IPS DF 19.7 (cell line): Measurements from ENCODE around the gene CD200.
A peak's percentile ranks its signal among the peaks of the same experiment; 100 is the strongest.

Experiments
- DNase-seq: peaks from one replicate; pipeline ENCODE4 v3.0.0-alpha.2; 2013; ENCODE audit warnings: low read depth, low spot score

Gene CD200

DNA sequence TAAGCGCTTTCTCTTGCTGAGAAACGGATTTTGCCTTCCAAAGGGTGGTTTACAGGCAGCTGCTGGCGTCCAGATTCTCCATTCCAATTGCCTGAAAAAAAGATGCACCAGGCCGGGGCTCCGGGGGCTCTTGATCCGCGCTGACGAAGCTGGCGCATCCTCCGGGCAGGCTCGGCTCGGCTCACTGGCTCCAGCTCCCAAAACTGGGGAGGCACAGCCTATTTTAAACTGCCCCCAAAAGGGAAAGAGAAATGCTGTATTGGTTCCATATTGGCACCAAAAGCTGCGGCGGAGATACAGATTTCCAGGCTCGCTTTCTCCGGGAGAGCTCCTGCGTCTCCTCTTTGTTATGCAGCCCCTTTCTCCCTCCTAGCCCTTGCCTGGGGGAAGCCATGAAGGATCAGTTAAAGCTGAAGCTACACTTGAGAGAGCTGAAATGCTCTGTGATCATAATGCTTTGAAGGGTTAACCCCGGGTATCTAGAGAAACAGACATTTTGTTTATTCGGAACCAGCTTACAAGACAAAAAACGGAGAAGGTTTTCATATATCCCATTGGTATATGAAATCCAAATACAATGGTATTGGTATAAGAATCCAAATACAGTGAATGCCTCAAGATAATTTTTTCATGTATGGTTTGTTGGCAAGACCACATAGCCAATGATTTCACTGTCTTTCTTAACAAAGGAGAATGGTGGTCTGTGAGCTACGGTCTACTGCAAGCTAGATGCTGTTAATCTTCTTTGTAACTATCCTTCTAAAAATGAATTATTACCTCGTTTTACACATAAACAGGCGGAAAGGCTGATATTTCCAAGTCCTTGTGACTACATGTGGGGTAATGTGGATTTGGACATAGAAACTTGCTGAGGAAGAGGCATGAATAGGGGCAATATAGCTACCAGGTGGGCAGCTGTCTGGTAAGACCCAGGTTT is 693 bp downstream of the CD200 start:
- DNase-seq: peak; percentile 59

DNA sequence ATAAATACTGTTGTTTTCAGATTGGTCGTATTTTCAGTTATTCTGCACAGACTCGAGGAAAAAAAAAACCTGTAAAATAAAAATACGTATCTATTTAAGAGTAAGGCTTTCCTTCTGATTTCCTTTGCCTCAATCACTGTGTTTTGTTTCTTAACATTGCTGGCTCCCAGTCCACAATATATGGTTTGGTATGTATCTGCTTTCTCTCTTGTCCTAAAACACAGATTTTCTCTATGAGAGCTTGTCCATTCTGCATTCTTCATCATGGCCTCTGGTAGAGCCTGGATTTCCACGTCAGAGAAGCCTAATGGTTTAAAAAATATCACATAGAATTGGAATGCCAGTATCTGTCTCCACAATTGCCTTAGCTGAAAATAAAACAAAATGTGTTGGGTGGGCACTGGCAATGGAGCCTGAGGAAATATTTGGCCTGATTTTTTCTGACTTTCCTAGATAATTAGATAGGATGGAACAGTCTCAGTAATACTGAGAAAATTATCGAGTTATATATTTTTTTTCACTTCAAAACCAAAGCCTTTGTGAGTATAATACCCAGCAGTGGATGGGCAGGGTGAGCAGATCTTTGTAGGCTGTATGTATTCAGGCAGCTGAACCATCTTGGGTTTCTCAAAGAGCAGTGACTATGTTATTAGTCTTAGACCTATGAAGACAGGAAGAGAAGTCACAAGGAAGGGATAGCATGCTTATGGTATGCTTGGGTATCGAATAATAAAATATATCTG is 1.9 kb downstream of the CD200 start:
- no peak for DNase-seq

DNA sequence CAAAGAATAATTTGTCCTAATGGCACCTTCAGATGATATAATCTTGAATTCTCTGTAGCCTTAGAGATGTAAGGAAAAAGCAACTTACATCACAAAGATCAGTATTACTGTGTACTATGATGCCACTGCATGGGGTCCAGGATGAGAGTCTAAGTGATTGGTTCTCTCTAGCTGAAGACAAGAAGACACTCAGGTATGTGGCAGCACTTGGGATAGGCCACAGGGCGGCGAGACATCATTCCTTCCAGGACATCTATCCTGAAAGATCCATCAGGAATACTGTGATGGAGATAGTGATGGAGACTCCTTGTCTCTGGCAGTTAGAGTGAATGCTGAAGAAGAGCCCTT is 2.5 kb downstream of the CD200 start:
- DNase-seq: no peak

DNA sequence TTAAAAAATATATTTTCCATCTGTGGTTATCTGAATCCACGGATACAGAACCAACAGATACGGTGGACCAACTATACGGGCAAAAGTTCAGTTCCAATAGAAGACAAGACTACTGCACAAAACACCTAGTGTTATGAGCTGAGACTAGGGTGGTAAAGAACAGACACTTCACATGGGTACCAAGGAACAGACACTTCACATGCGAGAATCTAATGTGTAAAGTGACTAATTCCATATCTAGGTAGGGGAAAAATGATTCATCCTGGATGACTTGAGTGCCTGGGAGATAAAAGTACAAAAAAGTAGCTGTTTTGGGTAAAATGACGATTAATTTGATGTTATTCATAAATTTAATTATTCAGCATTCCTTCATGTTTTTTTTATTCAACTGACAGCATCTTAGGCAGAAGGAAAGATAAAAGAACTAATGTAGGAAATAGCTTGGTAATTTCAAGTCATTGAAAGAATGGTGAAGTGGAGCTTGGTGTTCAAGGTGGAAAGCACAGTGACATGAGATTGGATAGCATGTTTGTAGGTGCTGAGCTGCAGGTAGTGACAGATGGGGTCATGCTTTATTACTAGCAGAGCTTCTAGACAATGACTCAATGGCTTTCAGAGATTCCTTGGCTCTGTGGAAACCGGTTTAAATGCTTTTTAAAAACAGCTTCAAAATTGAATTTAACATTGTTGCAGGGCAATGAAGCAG is 5.2 kb downstream of the CD200 start:
- no peak for DNase-seq

DNA sequence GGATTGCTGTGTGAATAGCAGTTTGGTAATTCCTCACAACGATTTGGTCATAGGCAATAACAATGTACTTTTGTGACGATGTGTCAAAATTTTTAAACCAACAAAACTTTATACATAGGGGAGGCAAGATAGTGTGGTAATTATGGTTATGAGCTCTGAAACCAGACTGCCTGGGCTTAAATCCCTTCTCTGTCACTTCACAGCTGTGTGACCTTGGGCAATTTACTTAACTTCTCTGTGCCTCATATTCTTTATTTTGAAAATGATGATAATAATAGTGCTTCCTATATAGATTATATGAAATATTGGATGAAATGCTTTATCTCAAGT is 5.7 kb downstream of the CD200 start:
- DNase-seq: no peak

DNA sequence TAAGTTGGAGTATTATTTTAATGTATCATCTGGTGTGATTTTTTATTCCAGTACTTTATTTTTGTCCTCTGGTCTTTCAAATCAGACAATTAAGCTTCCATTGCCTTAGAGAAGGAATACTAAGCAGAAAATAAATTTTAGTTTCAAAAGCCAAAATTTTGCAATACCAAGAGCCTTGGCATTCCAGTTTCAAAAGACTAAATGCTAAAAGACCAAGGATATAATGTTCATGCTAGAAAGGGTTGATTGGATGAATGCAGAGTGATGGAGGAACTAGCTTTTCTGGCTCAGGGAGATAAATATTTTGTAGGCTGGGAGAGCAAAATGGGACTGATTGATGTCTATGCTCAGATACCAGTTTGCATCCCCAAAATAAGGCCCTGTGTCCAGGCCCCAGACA is 6.2 kb downstream of the CD200 start:
- no peak for DNase-seq

- no peak for DNase-seq
These were observed 6.7 kb downstream of the CD200 start for GRCh38 chr3:112339609-112340008.

GRCh38 chr3:112341386-112341785 is 8.4 kb downstream of the CD200 start:
- DNase-seq: no peak

GRCh38 chr3:112345681-112346080 is 12.7 kb downstream of the CD200 start:
- no peak for DNase-seq

DNA sequence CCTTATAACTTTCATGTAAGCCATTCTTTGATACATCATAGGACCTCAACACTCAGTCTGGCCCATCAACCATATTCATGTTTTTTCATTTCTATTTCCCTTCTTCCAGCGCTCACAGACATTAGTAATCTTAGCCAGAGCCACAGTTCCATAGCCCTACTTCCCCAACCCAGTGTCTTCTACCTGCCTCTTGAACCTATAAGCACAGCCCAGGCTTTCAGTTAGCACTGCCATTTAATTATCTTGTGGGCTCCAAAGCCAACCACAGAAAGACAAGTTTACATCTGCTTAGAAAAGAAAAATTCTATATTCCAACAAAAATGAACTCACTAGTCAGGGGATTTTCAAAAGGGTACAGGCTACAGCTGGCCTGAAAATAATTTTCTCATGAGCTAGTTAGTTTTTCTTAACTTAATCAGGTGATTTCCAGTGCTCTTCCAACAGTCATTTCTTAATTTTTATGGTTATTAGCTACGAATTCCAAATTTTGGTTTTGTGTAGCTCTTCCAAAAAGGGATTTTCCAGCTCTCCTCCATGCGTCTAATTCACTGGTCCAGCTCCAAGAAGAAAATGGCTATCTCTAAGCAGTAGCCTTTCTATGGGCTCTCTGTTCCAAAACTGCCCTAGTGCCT is 13.7 kb downstream of the CD200 start:
- DNase-seq: no peak

GRCh38 chr3:112348943-112349342 is 16.0 kb downstream of the CD200 start:
- DNase-seq: no peak

DNA sequence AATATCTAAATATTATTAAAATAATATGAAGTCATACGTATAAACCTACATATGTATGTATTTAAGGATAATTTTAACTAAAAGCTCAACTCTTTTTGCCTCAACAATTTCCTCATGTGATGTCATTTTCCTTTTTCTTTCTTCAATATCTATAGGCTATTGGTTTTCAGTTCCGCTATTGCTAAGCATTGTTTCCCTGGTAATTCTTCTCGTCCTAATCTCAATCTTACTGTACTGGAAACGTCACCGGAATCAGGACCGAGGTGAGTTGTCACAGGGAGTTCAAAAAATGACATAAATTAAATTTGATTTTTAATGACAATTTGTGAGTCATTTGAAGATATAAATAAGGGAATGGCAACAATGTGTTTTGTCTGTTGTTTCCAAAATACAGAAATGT is 16.6 kb downstream of the CD200 start:
- DNase-seq: no peak

DNA sequence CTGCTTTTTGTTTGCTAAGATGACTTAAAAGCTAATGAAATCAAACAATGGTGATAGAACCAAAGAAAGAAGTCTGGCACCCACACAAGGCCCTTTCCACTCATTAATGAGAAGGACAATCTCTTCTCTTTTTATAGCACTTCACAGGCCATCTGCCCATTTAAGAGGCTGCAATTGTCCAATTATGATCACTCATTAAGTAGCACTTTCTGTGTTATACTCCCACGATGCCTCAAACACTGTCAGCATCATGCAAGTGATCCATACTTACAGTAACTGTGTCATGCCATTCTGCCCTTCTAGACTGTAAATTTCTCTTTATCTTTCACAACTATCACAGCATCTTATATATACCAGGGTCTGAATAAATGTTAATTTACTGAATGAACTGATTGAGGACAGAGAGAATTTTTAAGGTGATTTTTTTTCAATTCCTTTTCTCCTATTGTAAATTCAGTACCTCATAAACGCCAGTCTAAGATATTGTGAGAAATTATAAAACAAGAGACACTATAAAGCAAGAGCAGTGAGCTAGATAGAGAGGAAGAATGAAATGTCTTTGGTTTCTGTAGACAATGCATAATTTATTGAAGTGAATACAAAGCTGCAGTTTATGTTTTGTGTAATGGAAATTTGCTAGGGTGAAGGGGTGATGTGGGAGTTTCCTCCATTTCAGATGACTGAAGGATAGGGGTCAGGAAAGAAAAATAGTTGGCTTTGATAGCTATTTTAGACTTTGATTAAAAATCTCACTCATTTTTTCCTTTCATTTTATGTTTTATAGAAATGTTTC is 17.3 kb downstream of the CD200 start:
- no peak for DNase-seq

- no peak for DNase-seq
These were observed 18.1 kb downstream of the CD200 start for GRCh38 chr3:112351036-112351435.

- no peak for DNase-seq
These were observed 18.9 kb downstream of the CD200 start for GRCh38 chr3:112351823-112352222.

- DNase-seq: no peak
These were observed 19.8 kb downstream of the CD200 start for GRCh38 chr3:112352720-112353119.

DNA sequence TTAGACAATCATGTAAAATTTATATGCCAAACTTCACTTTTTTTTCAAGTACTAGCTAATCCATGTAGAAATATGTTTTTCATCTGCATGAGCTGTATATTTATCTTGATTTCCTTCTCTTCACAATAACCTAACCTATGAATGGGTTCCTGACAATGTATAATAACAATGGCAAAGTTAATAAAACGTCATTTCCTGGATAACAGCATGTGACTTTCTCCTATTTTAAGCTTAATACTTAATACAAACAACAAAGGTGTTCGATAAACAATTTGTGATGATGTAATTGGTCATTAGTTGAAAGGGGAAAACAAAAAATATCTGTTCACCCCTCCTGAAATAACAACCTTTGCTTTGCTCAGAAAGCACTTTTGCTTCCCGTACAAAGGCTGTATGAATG is 20.4 kb downstream of the CD200 start:
- DNase-seq: no peak

GRCh38 chr3:112354642-112355306 is 21.8 kb downstream of the CD200 start:
- DNase-seq: peak; percentile 59

DNA sequence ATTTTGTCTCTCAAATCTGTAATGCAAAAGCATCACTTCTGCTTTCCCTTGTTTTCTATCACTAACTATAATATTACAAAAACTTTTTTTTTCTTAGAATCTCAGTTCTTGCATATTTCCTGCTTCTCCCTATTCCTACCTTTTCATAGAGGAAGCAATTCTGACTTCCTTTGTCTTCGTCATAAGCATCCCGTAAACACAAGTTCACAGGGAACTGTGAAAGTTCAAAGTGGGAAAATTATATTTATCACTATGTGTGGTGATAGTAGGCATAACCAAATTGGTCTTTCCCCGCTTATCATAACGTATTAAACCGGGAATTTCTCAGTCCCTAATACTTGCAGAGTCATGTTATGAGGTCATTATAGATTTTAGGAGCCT is 22.3 kb downstream of the CD200 start:
- no peak for DNase-seq

DNA sequence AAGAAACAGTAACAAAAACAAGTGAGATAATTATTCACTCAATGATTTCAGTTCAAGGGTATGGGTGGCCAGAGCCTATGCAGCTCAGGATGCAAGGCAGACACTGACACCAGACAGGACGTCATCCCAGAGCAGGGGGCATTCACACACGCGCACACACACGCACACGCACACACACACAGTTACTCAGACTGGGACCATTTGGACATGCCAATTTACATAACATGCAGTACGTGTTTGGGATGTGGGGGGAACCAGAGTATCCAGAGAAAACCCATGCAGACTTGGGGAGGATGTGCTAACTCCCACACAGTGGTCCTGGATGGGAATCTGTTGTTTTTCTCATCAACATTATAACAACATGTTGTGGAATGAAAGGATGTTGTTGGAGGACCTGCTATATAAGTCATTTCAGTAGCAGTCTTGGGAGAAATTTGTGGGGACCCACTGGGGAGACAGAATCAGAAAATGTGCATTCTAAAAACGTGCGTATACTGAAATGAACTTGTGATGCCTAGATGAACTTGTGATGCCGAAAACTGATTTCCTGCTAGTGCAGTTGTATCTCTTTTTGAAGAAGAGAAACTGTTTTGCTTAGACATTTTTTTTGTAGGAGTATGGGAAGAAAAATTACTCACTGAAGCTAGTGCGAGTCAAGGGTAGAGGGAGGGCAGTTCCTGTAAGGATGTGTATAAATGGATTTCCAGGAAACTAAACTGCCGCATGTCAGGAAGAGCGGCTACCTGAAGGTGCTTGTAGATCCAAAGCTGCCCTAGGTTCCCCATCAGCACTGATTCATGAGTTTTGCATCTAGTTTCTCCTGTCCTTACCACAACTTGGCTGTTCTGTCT is 25.2 kb downstream of the CD200 start:
- DNase-seq: no peak
